Measurements from ENCODE around the gene TBX21.
A peak's percentile ranks its signal among the peaks of the same experiment; 100 is the strongest.
"Not testable (repeated sequence)": the region's sequence is repeated elsewhere in the genome, so short reads cannot be mapped to it uniquely, and the experiment has no call there.

The TBX21 gene

GRCh38 chr17:47757386-47757785 lies 24.4 kb downstream of the TBX21 start:
- no peak overlapping the region for H3K4me3 ChIP-seq (ENCODE audit: low read length)
- no peak for DNase-seq (ENCODE audit: low read depth)
- TF ChIP-seq CTCF (IDR thresholded peaks at IDR 0.05; ENCODE audit: insufficient read depth, low read depth, low read length, missing control alignments): no peak

GRCh38 chr17:47760409-47761140 lies 27.5 kb downstream of the TBX21 start:
- DNase-seq (ENCODE audit: low read depth): no peak
- TF ChIP-seq CTCF (IDR thresholded peaks at IDR 0.05; ENCODE audit: insufficient read depth, low read depth, low read length, missing control alignments): no peak
- no peak overlapping the region for H3K4me3 ChIP-seq (ENCODE audit: low read length)

GRCh38 chr17:47762728-47763127 lies 29.7 kb downstream of the TBX21 start:
- DNase-seq (ENCODE audit: low read depth): no peak
- no peak overlapping the region for H3K4me3 ChIP-seq (ENCODE audit: low read length)
- TF ChIP-seq CTCF (IDR thresholded peaks at IDR 0.05; ENCODE audit: insufficient read depth, low read depth, low read length, missing control alignments): no peak

GRCh38 chr17:47763913-47764582 lies 31.0 kb downstream of the TBX21 start:
- DNase-seq (ENCODE audit: low read depth): peak; percentile 61
- TF ChIP-seq CTCF (IDR thresholded peaks at IDR 0.05; ENCODE audit: insufficient read depth, low read depth, low read length, missing control alignments): no peak
- no peak overlapping the region for H3K4me3 ChIP-seq (ENCODE audit: low read length)

- not testable (repeated sequence) for DNase-seq (ENCODE audit: low read depth); H3K4me3 ChIP-seq (ENCODE audit: low read length)
These were observed 40.6 kb downstream of the TBX21 start for GRCh38 chr17:47773649-47774048.

GRCh38 chr17:47774331-47774730 lies 41.3 kb downstream of the TBX21 start:
- TF ChIP-seq CTCF (IDR thresholded peaks at IDR 0.05; ENCODE audit: insufficient read depth, low read depth, low read length, missing control alignments): no peak
- H3K4me3 ChIP-seq (ENCODE audit: low read length): no peak overlapping the region
- DNase-seq (ENCODE audit: low read depth): no peak

GRCh38 chr17:47774987-47775580 lies 42.0 kb downstream of the TBX21 start:
- TF ChIP-seq CTCF (IDR thresholded peaks at IDR 0.05; ENCODE audit: insufficient read depth, low read depth, low read length, missing control alignments): no peak
- peak; percentile 24 for DNase-seq (ENCODE audit: low read depth)
- no peak overlapping the region for H3K4me3 ChIP-seq (ENCODE audit: low read length)
